Tibial nerve (tissue), 3 donors: ENCODE results near the gene PLAC1.

Experiments
- POLR2A ChIP-seq, 2 donors: fragments of 450-650 bp; IDR thresholded peaks; one replicate each; pipeline ENCODE4 v1.6.1; 2017; ENCODE audit warnings: antibody characterized with exemption in 2 of 2, mild to moderate bottlenecking in 2 of 2, moderate library complexity in 2 of 2
- TF ChIP-seq, protein P1 (sequence below), 5 experiments: fragments of 200-600 bp in 3 of 5; fragments of 450-650 bp in 2 of 5; sonication (generic) in 3 of 5; IDR thresholded peaks; one replicate each; pipeline ENCODE4 v1.5.1; 2016 to 2019; ENCODE audit warnings: antibody characterized with exemption in 5 of 5, mild to moderate bottlenecking in 3 of 5, moderate library complexity in 2 of 5

DNA sequence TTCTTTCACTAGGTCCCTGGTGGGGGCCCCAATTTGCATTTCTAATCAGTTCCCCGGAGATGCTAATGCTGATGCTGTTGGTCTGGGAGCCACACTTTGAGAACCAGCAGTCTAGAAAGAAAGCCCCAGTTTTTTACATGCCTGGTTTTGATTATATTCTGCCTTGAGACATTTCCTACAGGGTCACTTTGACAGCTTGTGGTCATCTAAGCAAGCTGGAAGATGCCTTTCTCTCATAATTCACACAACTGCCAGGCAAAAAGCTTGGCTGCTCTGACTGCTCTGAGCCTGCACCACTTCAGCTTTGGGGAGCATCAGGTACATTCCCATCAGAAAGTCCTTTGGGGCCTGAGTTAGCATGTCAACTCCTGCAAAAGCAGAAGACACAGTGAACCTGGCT lies 5.9 kb upstream of the PLAC1 start:
- TF ChIP-seq POLR2A (IDR thresholded peaks at IDR 0.05): no peak
- TF ChIP-seq, protein P1, sequence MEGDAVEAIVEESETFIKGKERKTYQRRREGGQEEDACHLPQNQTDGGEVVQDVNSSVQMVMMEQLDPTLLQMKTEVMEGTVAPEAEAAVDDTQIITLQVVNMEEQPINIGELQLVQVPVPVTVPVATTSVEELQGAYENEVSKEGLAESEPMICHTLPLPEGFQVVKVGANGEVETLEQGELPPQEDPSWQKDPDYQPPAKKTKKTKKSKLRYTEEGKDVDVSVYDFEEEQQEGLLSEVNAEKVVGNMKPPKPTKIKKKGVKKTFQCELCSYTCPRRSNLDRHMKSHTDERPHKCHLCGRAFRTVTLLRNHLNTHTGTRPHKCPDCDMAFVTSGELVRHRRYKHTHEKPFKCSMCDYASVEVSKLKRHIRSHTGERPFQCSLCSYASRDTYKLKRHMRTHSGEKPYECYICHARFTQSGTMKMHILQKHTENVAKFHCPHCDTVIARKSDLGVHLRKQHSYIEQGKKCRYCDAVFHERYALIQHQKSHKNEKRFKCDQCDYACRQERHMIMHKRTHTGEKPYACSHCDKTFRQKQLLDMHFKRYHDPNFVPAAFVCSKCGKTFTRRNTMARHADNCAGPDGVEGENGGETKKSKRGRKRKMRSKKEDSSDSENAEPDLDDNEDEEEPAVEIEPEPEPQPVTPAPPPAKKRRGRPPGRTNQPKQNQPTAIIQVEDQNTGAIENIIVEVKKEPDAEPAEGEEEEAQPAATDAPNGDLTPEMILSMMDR (IDR thresholded peaks at IDR 0.05): no peak
